ENCODE measurements around the gene UMODL1. TPM values are rescaled to one million over a fixed set of nuclear protein-coding genes. Genes with fewer than 3 reads are reported as not detected.
"Not testable (repeated sequence)": the region's sequence is repeated elsewhere in the genome, so short reads cannot be mapped to it uniquely, and the experiment has no call there.

The UMODL1 gene
- total and polyA plus RNA-seq, 2 donors = not detected

DNA sequence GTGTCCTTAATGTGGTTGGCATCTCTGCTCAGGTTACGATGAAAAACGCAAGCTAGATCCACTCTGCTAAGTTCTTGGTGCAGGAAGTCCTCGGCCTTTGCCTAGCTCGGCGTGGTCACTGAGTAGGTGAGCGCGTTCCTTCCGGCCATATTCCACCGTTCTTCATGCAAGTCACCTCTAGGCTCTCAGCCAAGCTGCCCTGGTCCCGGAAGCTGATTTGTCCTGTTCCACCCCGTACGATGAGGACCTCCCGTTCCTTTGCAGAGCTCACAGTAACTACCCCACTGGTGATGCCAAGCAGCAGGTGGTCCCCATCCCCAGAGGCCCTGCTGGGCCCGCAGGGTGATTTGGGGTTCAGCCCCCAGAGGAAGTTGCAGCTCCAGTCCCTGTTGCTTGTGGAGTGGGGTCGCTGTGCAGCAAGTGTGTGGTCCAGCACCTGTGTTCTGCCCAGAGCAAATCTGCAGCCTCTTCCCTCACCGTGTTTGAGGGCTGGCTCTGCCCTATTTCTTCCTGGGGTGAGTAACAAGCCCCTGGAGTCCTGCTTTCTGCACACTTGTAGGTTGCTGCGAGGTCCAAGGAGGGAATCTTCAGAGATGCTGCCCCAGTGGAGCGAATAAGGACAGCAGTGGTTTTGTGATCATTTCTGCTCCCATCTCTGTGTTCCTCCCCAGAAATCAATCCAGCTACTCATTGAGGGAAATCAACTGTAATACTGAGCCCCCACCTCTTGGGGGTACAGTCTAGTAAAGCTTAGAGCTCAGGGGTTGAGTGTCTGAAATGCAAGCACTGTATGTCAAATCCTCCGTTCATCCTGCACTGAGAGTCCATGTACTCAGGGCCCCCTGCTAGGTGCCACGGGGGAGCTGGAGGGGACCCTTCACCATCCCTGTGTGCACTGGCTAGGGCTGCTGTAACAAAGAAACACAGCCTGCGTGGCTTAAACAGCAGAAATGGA lies 2.3 kb downstream of the UMODL1 start:
- Histone ChIP-seq H3K27ac (ENCODE audit: low read depth) (no peak overlapping the region), H3K36me3 (ENCODE audit: insufficient read depth) (no peaks in the 10 kb centered on the region), H3K4me1 (ENCODE audit: insufficient read depth) (no peaks in the 10 kb centered on the region), H3K4me3 (ENCODE audit: low read depth, low read length) (no peak overlapping the region)
- DNase-seq (ENCODE audit: extremely low spot score) = no peak
- WGBS = 69% methylated on average over 21 of the region's 21 CpGs

DNA sequence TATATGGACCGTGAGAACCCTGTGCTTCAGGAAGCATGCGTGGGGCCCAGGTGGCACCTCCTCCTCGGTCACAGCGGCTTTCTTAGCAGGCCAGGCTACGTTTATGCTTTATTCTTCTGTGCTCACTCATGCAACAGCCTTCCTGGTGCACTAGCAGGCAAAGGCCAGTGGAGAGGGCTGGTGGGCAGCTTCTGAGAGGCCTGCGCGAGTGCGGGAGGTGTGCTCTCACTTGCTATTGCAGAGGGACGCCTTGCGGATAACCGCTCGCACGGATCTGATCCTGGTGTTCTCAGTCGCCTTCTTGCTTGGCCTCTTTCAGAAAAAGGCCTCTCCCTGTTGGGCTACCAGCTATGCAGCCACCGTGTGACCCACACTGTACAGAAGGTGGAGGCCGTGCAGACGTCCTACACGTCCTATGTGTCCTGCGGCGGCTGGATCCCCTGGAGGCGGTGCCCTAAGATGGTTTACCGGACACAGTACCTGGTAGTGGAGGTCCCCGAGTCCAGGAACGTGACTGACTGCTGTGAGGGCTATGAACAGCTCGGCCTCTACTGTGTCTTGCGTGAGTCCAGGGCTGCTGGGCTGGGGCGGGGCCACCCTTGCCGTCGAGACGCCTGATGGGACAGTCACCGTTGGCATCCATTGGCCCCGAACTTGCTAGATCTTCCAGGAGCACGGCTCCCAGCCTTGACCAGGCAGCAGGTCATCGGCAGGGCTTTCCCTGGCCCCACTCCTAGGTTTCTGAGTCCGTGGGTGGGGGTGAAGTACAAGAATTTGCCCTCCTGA lies 4.8 kb downstream of the UMODL1 start:
- Histone ChIP-seq H3K36me3 (ENCODE audit: insufficient read depth) (no peaks in the 10 kb centered on the region), H3K4me1 (ENCODE audit: insufficient read depth) (no peaks in the 10 kb centered on the region), H3K27ac (ENCODE audit: low read depth) (no peak overlapping the region), H3K4me3 (ENCODE audit: low read depth, low read length) (no peak overlapping the region)
- DNase-seq (ENCODE audit: extremely low spot score) = no peak
- 94% methylated on average over 35 of the region's 35 CpGs for WGBS

DNA sequence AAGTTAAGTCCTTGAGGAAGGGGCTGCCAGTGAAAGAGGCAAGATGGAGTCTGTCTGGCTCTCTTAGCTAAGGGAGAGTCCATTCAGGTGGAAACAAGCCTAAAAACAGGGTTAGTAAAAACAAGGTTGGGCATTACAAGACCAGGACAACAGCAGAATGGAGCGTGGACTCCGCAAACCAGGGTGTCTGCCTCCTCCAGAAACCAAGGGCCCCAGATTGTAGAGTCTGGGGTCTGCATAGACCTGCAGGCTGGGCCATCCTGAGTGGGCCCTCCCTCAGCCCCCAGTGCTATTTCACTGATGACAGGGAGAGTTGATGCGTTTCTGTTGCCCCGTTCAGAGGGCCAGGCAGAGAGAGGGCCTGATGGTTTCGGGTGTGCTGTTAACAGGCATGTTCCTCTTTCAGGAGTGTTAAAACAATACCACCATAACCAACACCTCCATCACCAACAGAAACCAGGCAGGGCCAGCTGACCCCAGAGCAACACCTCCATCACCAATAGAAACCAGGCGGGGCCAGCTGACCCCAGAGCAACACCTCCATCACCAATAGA lies 6.6 kb downstream of the UMODL1 start:
- H3K27ac ChIP-seq (ENCODE audit: low read depth); H3K4me1 ChIP-seq (ENCODE audit: insufficient read depth): not testable (repeated sequence)

DNA sequence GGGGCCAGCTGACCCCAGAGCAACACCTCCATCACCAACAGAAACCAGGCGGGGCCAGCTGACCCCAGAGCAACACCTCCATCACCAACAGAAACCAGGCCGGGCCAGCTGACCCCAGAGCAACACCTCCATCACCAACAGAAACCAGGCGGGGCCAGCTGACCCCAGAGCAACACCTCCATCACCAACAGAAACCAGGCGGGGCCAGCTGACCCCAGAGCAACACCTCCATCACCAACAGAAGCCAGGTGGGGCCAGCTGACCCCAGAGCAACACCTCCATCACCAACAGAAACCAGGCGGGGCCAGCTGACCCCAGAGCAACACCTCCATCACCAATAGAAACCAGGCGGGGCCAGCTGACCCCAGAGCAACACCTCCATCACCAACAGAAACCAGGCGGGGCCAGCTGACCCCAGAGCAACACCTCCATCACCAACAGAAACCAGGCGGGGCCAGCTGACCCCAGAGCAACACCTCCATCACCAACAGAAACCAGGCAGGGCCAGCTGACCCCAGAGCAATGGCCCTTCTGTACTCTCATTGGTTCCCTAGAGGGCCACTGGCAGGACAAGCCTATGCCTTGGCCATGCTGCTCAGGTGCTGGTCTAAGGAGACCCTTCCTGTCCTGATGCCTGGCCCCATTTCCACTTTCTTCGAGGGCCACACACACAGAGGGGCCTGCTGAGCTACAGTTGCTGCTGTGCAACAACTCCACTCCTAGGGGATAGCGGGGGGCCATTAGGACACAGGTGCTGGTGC lies 7.3 kb downstream of the UMODL1 start:
- 82% methylated on average over 8 of the region's 10 CpGs for WGBS
- H3K4me3 ChIP-seq (ENCODE audit: low read depth, low read length) = not testable (repeated sequence)

More for the DNA sequence above, 6.6 kb downstream of the UMODL1 start:
- DNase-seq (ENCODE audit: extremely low spot score); H3K36me3 ChIP-seq (ENCODE audit: insufficient read depth); H3K4me3 ChIP-seq (ENCODE audit: low read depth, low read length): not testable (repeated sequence)
- WGBS = 95% methylated on average over 6 of the region's 6 CpGs

DNA sequence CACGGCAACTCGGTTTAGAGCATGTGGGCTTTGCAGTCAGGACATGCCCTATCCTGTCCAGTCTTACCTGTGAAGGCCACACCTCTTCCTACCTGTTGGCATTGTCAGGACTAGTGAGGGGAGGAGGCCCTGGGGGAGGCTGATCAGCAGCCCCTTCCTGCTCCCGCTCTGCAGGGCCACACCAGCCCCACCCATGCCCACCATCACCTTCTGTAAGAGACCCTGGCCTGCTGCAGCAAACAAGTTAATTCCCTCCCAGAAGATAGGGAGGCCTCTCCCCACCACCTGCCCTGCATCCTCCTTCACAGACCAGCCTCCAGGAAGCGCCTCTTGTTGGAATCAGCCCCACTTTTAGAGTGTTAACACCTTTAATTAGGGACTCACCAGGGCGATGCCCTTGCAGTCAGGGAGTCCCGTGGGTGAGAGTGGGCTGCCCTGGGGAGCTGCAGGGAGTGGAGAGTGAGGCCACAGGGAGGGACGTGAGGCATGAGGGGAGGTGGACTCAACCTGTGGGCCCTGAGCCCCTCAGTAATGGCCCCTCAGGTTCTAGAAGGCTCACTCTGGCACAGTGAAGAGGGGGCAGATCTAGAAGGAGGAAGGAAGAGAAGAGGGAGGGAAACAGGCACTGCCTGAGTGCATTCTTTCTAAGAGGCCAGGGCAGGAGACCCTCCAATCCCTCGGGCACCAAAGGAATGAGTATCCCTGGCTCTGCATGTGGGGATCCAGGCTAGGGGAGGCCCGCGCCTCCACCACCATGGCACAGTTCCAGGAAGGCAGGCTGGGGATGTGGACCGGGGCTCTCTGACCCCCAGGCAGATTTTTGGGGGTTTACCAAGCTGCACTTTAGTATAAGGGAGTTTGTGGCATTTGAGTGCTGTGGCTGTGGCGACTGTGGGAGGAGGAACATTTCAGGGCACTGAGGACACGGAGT lies 8.2 kb downstream of the UMODL1 start:
- H3K4me3 ChIP-seq (ENCODE audit: low read depth, low read length) = no peak overlapping the region
- H3K27ac ChIP-seq (ENCODE audit: low read depth) = no peak overlapping the region
- H3K36me3 ChIP-seq (ENCODE audit: insufficient read depth) = no peaks in the 10 kb centered on the region
- no peaks in the 10 kb centered on the region for H3K4me1 ChIP-seq (ENCODE audit: insufficient read depth)
- no peak for DNase-seq (ENCODE audit: extremely low spot score)
- WGBS = 79% methylated on average over 13 of the region's 13 CpGs

More for the DNA sequence above, 7.3 kb downstream of the UMODL1 start:
- H3K36me3 ChIP-seq (ENCODE audit: insufficient read depth); H3K27ac ChIP-seq (ENCODE audit: low read depth); DNase-seq (ENCODE audit: extremely low spot score); H3K4me1 ChIP-seq (ENCODE audit: insufficient read depth): not testable (repeated sequence)

DNA sequence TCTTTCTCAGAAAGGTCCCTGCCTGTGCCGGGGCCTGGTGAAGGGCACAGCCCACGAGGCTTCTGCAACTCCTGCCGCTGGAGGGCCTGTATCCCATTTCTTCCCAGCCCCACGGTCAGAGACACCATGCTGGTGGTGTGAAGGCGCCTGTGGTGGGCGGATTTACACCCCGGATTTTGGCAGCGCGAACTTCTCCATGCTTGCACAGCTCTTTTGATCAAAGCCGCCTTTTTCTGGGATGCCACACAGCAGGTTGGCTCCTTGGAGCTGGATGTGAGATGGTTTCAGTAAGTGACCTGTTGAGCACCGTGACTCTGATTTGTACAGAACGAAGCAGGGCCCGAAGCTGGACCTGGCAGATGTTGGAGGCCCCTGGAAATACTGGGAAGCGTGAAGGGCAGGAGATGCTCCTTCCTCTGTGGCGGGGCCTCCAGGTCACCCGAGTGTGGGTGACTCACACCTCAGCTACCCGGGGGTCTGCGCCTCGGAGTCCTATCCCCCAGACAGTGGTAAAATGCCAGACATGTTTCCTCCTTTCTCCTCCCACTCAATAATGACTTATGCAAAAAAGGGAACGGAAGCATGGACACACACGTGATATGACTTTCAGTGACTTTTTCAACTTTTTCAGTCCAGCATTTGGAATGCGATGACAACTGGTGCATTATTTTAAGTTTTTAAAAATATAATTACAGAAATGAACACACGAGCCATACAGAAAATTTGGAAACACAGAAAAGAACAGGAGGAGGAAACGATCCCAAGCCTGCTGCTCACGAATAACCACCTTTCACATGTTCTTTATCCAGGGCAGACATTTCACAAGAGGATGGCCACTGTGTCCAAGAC lies 9.0 kb downstream of the UMODL1 start:
- Histone ChIP-seq H3K4me1 (ENCODE audit: insufficient read depth) (no peaks in the 10 kb centered on the region), H3K27ac (ENCODE audit: low read depth) (no peak overlapping the region)
- 82% methylated on average over 25 of the region's 25 CpGs for WGBS

DNA sequence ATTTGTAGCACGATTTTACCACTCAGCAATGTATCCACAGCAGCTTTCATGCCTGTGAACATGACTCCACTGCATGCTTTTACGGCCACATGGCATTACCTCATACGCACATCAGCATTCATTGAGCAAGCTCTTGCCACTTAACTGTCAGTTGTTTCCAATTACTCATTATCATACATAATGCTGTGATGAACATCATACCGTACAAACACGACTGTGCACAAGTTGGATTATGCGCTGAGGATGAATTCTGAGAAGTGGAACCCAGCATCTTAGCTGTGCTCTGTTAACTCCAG lies 9.6 kb downstream of the UMODL1 start:
- Histone ChIP-seq H3K36me3 (ENCODE audit: insufficient read depth) (no peaks in the 10 kb centered on the region), H3K4me3 (ENCODE audit: low read depth, low read length) (no peak overlapping the region), H3K27ac (ENCODE audit: low read depth) (no peak overlapping the region), H3K4me1 (ENCODE audit: insufficient read depth) (no peaks in the 10 kb centered on the region)
- no peak for DNase-seq (ENCODE audit: extremely low spot score)
- 70% methylated on average over 6 of the region's 6 CpGs for WGBS

More for the DNA sequence above, 9.0 kb downstream of the UMODL1 start:
- H3K4me3 ChIP-seq (ENCODE audit: low read depth, low read length) = no peak overlapping the region
- no peak for DNase-seq (ENCODE audit: extremely low spot score)
- no peaks in the 10 kb centered on the region for H3K36me3 ChIP-seq (ENCODE audit: insufficient read depth)

DNA sequence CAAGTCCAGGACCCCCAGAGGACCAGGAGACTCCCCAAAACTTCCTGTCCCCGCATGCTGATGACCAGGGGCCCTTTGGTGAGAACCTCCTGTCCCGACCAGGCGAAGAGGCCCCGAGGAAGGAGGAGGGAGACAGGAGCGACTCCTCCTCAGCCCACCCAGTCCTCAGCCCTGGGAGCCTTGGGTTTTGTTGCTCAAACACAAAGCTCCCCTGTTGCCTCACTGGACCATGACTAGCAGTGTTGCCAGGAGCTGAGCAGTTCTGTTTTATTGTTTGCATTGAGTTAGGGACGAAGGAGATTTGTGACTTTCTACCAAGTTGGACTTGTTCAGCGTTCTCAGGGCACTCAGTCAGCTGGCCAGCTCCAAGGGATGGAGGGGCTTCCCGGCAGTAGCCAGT lies 10.0 kb downstream of the UMODL1 start:
- WGBS = 55% methylated on average over 8 of the region's 8 CpGs
- Histone ChIP-seq H3K4me3 (ENCODE audit: low read depth, low read length) (no peak overlapping the region), H3K36me3 (ENCODE audit: insufficient read depth) (no peaks in the 10 kb centered on the region), H3K27ac (ENCODE audit: low read depth) (no peak overlapping the region), H3K4me1 (ENCODE audit: insufficient read depth) (no peaks in the 10 kb centered on the region)
- DNase-seq (ENCODE audit: extremely low spot score) = no peak

DNA sequence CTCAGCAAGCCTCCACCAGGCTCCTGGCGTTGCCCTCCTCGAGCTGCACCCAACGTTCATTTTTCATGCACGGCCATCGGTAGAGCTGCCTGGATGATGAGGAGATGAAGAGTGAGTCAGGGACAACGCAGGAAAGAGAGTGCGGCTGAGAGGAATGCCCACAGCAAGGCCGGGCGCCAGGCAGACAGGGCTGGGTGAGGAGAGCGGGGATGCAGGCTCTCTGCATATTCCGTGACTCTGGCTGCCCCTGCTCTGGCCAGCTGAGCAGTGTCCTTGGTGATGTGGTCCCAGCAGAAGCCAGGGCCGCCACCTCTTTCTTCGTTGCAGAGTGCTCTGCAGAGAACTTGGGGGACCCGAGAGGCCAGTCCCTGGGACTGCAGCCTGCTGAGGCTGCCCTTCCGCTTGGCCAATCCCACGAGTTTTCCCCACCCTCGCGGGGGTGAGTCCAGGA lies 10.8 kb downstream of the UMODL1 start:
- no peak overlapping the region for H3K4me3 ChIP-seq (ENCODE audit: low read depth, low read length)
- H3K27ac ChIP-seq (ENCODE audit: low read depth) = no peak overlapping the region
- no peak for DNase-seq (ENCODE audit: extremely low spot score)
- H3K4me1 ChIP-seq (ENCODE audit: insufficient read depth) = no peaks in the 10 kb centered on the region
- H3K36me3 ChIP-seq (ENCODE audit: insufficient read depth) = no peaks in the 10 kb centered on the region
- 81% methylated on average over 18 of the region's 18 CpGs for WGBS

DNA sequence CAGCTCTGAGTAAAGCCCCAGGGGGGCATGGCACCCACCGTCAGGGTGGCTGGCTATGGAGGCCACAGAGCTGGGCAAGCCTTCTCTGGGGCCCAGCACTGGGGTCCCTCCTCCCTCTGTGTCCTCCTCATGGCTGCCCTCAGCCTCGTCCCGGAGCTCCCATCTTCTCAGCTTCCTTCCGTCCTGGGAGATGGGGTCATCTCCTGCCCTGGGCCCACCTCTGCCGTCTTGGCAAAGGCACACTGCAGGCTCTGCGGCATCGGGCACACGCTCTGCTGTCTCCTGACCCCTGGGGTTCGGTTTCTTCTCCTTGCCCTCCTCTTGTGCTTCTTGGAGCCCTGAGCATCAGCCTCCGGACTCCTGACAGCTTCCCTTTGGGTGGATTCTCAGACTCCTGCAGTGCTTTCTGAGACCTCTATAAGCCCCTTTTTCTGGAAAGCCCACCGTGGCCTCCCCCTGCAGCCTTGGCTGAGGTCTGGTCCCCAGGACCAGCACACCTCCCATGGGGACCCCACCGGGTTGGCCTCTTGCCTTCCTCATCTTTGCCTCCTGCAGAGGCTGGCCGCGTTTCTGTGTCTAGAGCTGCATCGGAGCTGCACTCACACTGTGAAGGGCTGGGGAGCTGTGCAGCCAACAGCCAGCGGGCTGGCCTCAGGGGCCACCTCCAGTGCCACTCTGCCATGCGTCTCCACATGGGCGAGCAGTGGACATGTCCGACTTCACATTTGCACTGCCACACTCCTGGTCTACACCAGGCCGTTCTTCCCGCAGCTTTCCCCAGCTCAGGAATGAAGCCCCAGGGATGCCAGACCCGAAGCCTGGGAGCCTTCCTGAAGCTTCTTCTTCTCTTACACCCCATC lies 11.6 kb downstream of the UMODL1 start:
- Histone ChIP-seq H3K4me3 (ENCODE audit: low read depth, low read length) (no peak overlapping the region), H3K27ac (ENCODE audit: low read depth) (no peak overlapping the region), H3K4me1 (ENCODE audit: insufficient read depth) (no peaks in the 10 kb centered on the region), H3K36me3 (ENCODE audit: insufficient read depth) (no peaks in the 10 kb centered on the region)
- no peak for DNase-seq (ENCODE audit: extremely low spot score)
- 85% methylated on average over 22 of the region's 22 CpGs for WGBS

DNA sequence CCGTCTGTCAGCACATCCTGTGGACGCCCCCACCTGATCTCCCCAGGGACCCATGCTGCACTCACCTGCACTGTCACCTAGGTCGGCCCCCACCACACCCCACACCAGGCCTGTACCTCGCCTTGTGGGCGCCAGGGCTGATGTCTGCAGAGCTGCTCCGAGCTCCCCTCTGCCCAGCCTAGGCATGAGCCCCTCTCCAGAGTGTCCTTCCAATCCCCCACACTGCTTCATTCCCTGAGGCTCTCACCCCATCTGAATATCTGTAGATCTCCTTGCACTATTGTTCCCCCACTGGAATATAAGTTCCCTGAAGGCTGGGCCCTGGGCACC lies 12.2 kb downstream of the UMODL1 start:
- H3K4me1 ChIP-seq (ENCODE audit: insufficient read depth) = no peaks in the 10 kb centered on the region
- H3K27ac ChIP-seq (ENCODE audit: low read depth) = no peak overlapping the region
- no peaks in the 10 kb centered on the region for H3K36me3 ChIP-seq (ENCODE audit: insufficient read depth)
- no peak for DNase-seq (ENCODE audit: extremely low spot score)
- H3K4me3 ChIP-seq (ENCODE audit: low read depth, low read length) = no peak overlapping the region
- 87% methylated on average over 6 of the region's 6 CpGs for WGBS
